WTC11 (cell line): ENCODE data around the gene NUP93. TPM values are rescaled to one million over a fixed set of nuclear protein-coding genes. Genes with fewer than 3 reads are reported as not detected.
A peak's percentile ranks its signal among the peaks of the same experiment; 100 is the strongest.

Source experiments
- ATAC-seq: fragments of 200-7000 bp; cut with Tn5 transposase; 2 replicates; pipeline ENCODE4 v1.10.0; 2021; ENCODE audit warnings: mild to moderate bottlenecking, moderate library complexity
- CTCF ChIA-PET: fragments of 300-600 bp; sonication (Branson Sonifier 250); formaldehyde crosslinking; loops from one replicate; lab custom pipeline; 2021; ENCODE audit warnings: antibody characterized with exemption; lab: Charles Lee
- POLR2A ChIA-PET: fragments of 350-600 bp; sonication (Branson Sonifier 250); formaldehyde crosslinking; loops from one replicate; lab custom pipeline; 2021; ENCODE audit warnings: antibody characterized with exemption; lab: Charles Lee
- DNase-seq: peaks from one replicate; pipeline ENCODE4 v3.0.0; 2021; ENCODE audit warnings: low spot score
- H3K27ac Mint-ChIP-seq: 2 replicates; pipeline ENCODE4 v1.8.0; 2021; ENCODE audit warnings: mixed read lengths
- H3K27me3 Mint-ChIP-seq: 2 replicates; pipeline ENCODE4 v1.8.0; 2021; ENCODE audit warnings: low read depth, mild to moderate bottlenecking, moderate library complexity, mixed read lengths
- H3K36me3 Mint-ChIP-seq: 2 replicates; pipeline ENCODE4 v1.8.0; 2021; ENCODE audit warnings: mixed read lengths
- H3K4me1 Mint-ChIP-seq: 2 replicates; pipeline ENCODE4 v1.8.0; 2022; ENCODE audit warnings: mixed read lengths
- H3K4me3 Mint-ChIP-seq: 2 replicates; pipeline ENCODE4 v1.8.0; 2021; ENCODE audit warnings: mild to moderate bottlenecking, moderate library complexity, mixed read lengths
- H3K9me3 Mint-ChIP-seq: 2 replicates; pipeline ENCODE4 v1.8.0; 2021; ENCODE audit warnings: mixed read lengths
- EMX1 ChIP-seq: fragments of 250-450 bp; sonication (Bioruptor Pico); IDR thresholded peaks from 2 replicates; pipeline ENCODE4 v1.8.0; 2021; ENCODE audit warnings: mild to moderate bottlenecking
- SMAD3 ChIP-seq: sonication (generic); formaldehyde crosslinking; IDR thresholded peaks from 2 replicates; pipeline ENCODE4 v1.8.0; 2022; ENCODE audit warnings: missing genetic modification reagents, mild to moderate bottlenecking, borderline replicate concordance
- TEAD1 ChIP-seq: sonication (generic); formaldehyde crosslinking; IDR thresholded peaks from 2 replicates; pipeline ENCODE4 v1.8.0; 2022; ENCODE audit warnings: mild to moderate bottlenecking, missing genetic modification reagents
- ZNF263 ChIP-seq: sonication (generic); formaldehyde crosslinking; IDR thresholded peaks from 2 replicates; pipeline ENCODE4 v1.8.1; 2022; ENCODE audit warnings: low read depth, mild to moderate bottlenecking, moderate library complexity, missing genetic modification reagents
- total RNA-seq: library from RNA; stranded (reverse); gene quantifications from 3 replicates; pipeline ENCODE4 v1.2.3, GENCODE V29; 2021
- TF ChIP-seq, protein P1 (sequence below): sonication (generic); formaldehyde crosslinking; IDR thresholded peaks from 2 replicates; pipeline ENCODE4 v1.8.1; 2023; ENCODE audit warnings: mild to moderate bottlenecking, missing genetic modification reagents, borderline replicate concordance
- TF ChIP-seq, protein P2 (sequence below): sonication (generic); formaldehyde crosslinking; IDR thresholded peaks from 2 replicates; pipeline ENCODE4 v1.8.1; 2022; ENCODE audit warnings: low read depth, missing genetic modification reagents, borderline replicate concordance
- TF ChIP-seq, protein P3 (sequence below): sonication (generic); formaldehyde crosslinking; IDR thresholded peaks from 2 replicates; pipeline ENCODE4 v1.8.0; 2022; ENCODE audit warnings: mild to moderate bottlenecking, missing genetic modification reagents
- TF ChIP-seq, protein P4 (sequence below): sonication (generic); formaldehyde crosslinking; IDR thresholded peaks from 2 replicates; pipeline ENCODE4 v1.8.1; 2023; ENCODE audit warnings: mild to moderate bottlenecking, missing genetic modification reagents
- TF ChIP-seq, protein P5 (sequence below): fragments of 250-450 bp; sonication (Bioruptor Pico); IDR thresholded peaks from 2 replicates; pipeline ENCODE4 v2.1.2; 2022; ENCODE audit warnings: mild to moderate bottlenecking, moderate library complexity
- TF ChIP-seq, protein P6 (sequence below): sonication (generic); formaldehyde crosslinking; IDR thresholded peaks from 2 replicates; pipeline ENCODE4 v1.8.0; 2023; ENCODE audit warnings: missing genetic modification reagents, mild to moderate bottlenecking, borderline replicate concordance

Gene NUP93
- total RNA-seq, 1 experiment from 2014 or later: 185 TPM

DNA sequence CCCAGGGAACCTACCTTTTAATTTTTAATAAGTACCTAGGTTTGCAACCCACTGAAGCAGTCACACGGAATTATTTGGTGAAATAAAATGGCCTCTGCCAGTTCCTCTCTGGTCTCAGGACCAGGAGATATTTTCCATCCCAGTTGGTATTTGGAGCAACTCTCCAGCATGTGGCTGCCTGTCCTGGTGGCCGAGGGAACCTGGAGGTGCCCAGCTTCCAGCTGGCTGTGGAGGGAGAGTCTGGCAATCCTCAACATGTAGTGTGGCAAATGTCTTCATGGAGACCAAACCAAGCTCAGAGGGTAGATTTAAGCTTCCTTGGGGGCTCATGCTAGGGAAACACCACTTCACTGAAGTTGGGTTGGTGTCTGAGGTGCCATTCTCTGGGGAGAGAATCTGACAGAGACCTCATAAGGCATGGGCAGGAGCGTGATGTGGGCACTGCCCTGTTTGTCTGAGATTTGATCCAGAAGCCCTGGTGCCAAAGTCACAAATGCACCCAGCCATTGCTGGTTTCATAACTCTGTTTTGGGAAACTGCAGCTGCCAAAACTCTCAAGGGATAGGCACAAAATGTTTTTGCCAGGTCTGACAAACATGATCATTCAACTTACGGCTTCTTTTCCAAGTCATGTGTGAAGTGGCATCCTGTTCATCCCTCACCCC lies 44.9 kb upstream of the NUP93 start:
- Mint-ChIP-seq H3K36me3 (peaks cover 30% of the 10 kb centered on the region), H3K9me3 (peaks cover 11% of the 10 kb centered on the region), H3K27ac (0 out of 2 replicates have a peak overlapping the region, but pooled peaks have one; percentile 9), H3K4me3 (no peak overlapping the region), H3K27me3 (peaks cover 17% of the 10 kb centered on the region), H3K4me1 (peaks cover 31% of the 10 kb centered on the region)
- TF ChIP-seq EMX1 (0 out of 2 replicates have a peak, but pooled peaks have one; percentile 23), SMAD3 (no peak)
- ATAC-seq (no peak), DNase-seq (no peak)
- ChIA-PET CTCF (interaction anchor here (1.0 to 1.5 kb wide), 2 partner anchors 11 to 17 kb away, joined by 3 to 4 read pairs; no protein-coding TSS in a partner anchor), POLR2A (interaction anchor here (1.3 to 4.4 kb wide), 4 partner anchors 9 to 59 kb away, joined by 3 to 44 read pairs (median 10); partner anchors contain the start of genes MT1E, MT1G and MT1H)

DNA sequence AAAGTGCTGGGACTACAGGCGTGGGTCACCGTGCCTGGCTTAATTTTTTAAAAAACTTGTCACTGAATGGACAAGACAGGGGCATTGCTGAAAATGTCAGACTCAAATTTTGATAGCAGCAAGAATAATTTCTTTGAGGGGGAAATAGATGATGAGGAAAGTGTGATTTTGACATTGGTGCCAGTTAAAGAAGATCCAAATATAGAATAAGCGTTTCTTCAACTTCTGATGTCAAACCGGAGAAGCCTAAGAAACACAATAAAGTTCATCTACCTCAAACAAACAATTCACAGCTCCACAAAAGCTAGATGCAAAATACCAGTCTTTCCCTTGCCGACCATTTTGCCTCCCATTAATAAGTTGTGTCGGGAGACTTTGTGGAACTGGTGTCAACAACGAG lies 43.2 kb upstream of the NUP93 start:
- H3K36me3 Mint-ChIP-seq: peaks cover 30% of the 10 kb centered on the region
- ChIA-PET CTCF (no interaction called here), POLR2A (interaction anchor here (0.7 to 1.8 kb wide), 3 partner anchors 11 to 246 kb away, joined by 4 to 5 read pairs (median 4); partner anchors contain the start of gene MT1E)
- no peak for ATAC-seq
- TF ChIP-seq, protein P1, sequence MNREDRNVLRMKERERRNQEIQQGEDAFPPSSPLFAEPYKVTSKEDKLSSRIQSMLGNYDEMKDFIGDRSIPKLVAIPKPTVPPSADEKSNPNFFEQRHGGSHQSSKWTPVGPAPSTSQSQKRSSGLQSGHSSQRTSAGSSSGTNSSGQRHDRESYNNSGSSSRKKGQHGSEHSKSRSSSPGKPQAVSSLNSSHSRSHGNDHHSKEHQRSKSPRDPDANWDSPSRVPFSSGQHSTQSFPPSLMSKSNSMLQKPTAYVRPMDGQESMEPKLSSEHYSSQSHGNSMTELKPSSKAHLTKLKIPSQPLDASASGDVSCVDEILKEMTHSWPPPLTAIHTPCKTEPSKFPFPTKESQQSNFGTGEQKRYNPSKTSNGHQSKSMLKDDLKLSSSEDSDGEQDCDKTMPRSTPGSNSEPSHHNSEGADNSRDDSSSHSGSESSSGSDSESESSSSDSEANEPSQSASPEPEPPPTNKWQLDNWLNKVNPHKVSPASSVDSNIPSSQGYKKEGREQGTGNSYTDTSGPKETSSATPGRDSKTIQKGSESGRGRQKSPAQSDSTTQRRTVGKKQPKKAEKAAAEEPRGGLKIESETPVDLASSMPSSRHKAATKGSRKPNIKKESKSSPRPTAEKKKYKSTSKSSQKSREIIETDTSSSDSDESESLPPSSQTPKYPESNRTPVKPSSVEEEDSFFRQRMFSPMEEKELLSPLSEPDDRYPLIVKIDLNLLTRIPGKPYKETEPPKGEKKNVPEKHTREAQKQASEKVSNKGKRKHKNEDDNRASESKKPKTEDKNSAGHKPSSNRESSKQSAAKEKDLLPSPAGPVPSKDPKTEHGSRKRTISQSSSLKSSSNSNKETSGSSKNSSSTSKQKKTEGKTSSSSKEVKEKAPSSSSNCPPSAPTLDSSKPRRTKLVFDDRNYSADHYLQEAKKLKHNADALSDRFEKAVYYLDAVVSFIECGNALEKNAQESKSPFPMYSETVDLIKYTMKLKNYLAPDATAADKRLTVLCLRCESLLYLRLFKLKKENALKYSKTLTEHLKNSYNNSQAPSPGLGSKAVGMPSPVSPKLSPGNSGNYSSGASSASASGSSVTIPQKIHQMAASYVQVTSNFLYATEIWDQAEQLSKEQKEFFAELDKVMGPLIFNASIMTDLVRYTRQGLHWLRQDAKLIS (CRISPR knock-in tag): no peak
- H3K27me3 Mint-ChIP-seq: peaks cover 5% of the 10 kb centered on the region
- H3K4me3 Mint-ChIP-seq: no peak overlapping the region
- H3K9me3 Mint-ChIP-seq: peaks cover 16% of the 10 kb centered on the region
- no peak overlapping the region for H3K27ac Mint-ChIP-seq
- H3K4me1 Mint-ChIP-seq: peaks cover 21% of the 10 kb centered on the region
- DNase-seq: no peak

DNA sequence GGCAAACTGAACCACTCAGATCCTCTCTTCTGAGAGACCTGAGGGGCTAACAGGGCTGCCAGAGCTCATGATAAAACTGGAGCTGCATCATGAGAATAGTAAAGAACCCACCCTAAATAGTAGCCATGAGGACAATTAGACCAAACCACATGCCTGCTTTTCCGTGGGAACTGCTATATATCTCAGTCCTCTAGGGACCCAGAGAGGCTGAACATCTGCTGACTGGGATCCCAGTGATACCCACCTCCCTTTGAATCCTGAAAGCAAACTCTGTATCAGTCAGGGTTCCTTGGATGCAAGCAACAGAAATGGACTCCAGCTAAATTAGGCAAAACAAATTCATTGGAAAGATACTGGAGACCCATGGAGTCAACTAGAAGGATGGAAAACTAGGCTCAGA lies 41.2 kb upstream of the NUP93 start:
- TF ChIP-seq, protein P2, sequence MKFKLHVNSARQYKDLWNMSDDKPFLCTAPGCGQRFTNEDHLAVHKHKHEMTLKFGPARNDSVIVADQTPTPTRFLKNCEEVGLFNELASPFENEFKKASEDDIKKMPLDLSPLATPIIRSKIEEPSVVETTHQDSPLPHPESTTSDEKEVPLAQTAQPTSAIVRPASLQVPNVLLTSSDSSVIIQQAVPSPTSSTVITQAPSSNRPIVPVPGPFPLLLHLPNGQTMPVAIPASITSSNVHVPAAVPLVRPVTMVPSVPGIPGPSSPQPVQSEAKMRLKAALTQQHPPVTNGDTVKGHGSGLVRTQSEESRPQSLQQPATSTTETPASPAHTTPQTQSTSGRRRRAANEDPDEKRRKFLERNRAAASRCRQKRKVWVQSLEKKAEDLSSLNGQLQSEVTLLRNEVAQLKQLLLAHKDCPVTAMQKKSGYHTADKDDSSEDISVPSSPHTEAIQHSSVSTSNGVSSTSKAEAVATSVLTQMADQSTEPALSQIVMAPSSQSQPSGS (CRISPR knock-in tag): no peak
- no peak for TF ChIP-seq TEAD1 (CRISPR knock-in tag)
- TF ChIP-seq, protein P3, sequence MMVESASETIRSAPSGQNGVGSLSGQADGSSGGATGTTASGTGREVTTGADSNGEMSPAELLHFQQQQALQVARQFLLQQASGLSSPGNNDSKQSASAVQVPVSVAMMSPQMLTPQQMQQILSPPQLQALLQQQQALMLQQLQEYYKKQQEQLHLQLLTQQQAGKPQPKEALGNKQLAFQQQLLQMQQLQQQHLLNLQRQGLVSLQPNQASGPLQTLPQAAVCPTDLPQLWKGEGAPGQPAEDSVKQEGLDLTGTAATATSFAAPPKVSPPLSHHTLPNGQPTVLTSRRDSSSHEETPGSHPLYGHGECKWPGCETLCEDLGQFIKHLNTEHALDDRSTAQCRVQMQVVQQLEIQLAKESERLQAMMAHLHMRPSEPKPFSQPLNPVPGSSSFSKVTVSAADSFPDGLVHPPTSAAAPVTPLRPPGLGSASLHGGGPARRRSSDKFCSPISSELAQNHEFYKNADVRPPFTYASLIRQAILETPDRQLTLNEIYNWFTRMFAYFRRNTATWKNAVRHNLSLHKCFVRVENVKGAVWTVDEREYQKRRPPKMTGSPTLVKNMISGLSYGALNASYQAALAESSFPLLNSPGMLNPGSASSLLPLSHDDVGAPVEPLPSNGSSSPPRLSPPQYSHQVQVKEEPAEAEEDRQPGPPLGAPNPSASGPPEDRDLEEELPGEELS (CRISPR knock-in tag): no peak
- ChIA-PET POLR2A (no interaction called here), CTCF (interaction anchor here (0.9 to 2.3 kb wide), 2 partner anchors 13 to 15 kb away, joined by 3 to 8 read pairs; no protein-coding TSS in a partner anchor)
- Mint-ChIP-seq H3K9me3 (peaks cover 16% of the 10 kb centered on the region), H3K36me3 (peaks cover 23% of the 10 kb centered on the region), H3K27ac (no peak overlapping the region), H3K4me1 (peaks cover 15% of the 10 kb centered on the region), H3K4me3 (no peak overlapping the region), H3K27me3 (peaks cover 2% of the 10 kb centered on the region; the same call in 1 of the 2 replicates)
- peak; percentile 33; the same call in 1 of the 2 replicates for ATAC-seq
- DNase-seq: no peak

DNA sequence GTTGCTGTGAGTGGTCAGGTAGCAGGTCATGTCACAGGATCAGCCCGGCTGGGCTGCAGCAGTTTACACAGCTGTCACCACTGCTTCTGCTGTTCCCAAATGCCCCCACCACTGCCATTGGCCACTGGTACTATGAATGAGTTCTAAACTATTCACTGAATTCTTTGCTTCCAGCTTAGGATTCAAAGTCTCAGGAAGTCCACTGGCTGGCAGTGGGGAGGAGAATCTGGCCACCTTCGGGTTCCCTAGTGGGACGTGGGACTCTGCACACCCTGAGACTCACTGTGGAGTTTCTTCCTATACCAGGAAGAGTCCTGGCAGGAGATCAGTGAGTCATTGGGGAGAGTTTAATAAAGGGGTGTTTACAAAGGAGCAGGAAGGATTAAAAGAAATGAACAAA lies 40.8 kb upstream of the NUP93 start:
- ChIA-PET CTCF (interaction anchor here (0.9 to 2.3 kb wide), 2 partner anchors 13 to 16 kb away, joined by 3 to 8 read pairs; no protein-coding TSS in a partner anchor), POLR2A (no interaction called here)
- ATAC-seq (no peak), DNase-seq (no peak)
- H3K27ac Mint-ChIP-seq: no peak overlapping the region
- H3K27me3 Mint-ChIP-seq: peaks cover 2% of the 10 kb centered on the region; the same call in 1 of the 2 replicates
- peaks cover 19% of the 10 kb centered on the region for H3K36me3 Mint-ChIP-seq
- H3K4me1 Mint-ChIP-seq: peaks cover 11% of the 10 kb centered on the region
- peaks cover 16% of the 10 kb centered on the region for H3K9me3 Mint-ChIP-seq
- no peak overlapping the region for H3K4me3 Mint-ChIP-seq
- TF ChIP-seq, protein P4, sequence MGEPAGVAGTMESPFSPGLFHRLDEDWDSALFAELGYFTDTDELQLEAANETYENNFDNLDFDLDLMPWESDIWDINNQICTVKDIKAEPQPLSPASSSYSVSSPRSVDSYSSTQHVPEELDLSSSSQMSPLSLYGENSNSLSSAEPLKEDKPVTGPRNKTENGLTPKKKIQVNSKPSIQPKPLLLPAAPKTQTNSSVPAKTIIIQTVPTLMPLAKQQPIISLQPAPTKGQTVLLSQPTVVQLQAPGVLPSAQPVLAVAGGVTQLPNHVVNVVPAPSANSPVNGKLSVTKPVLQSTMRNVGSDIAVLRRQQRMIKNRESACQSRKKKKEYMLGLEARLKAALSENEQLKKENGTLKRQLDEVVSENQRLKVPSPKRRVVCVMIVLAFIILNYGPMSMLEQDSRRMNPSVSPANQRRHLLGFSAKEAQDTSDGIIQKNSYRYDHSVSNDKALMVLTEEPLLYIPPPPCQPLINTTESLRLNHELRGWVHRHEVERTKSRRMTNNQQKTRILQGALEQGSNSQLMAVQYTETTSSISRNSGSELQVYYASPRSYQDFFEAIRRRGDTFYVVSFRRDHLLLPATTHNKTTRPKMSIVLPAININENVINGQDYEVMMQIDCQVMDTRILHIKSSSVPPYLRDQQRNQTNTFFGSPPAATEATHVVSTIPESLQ (CRISPR knock-in tag): no peak
- TF ChIP-seq, protein P5, sequence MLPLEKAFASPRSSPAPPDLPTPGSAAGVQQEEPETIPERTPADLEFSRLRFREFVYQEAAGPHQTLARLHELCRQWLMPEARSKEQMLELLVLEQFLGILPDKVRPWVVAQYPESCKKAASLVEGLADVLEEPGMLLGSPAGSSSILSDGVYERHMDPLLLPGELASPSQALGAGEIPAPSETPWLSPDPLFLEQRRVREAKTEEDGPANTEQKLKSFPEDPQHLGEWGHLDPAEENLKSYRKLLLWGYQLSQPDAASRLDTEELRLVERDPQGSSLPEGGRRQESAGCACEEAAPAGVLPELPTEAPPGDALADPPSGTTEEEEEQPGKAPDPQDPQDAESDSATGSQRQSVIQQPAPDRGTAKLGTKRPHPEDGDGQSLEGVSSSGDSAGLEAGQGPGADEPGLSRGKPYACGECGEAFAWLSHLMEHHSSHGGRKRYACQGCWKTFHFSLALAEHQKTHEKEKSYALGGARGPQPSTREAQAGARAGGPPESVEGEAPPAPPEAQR (CRISPR knock-in tag): no peak
- TF ChIP-seq ZNF263 (CRISPR knock-in tag): no peak
- TF ChIP-seq, protein P6, sequence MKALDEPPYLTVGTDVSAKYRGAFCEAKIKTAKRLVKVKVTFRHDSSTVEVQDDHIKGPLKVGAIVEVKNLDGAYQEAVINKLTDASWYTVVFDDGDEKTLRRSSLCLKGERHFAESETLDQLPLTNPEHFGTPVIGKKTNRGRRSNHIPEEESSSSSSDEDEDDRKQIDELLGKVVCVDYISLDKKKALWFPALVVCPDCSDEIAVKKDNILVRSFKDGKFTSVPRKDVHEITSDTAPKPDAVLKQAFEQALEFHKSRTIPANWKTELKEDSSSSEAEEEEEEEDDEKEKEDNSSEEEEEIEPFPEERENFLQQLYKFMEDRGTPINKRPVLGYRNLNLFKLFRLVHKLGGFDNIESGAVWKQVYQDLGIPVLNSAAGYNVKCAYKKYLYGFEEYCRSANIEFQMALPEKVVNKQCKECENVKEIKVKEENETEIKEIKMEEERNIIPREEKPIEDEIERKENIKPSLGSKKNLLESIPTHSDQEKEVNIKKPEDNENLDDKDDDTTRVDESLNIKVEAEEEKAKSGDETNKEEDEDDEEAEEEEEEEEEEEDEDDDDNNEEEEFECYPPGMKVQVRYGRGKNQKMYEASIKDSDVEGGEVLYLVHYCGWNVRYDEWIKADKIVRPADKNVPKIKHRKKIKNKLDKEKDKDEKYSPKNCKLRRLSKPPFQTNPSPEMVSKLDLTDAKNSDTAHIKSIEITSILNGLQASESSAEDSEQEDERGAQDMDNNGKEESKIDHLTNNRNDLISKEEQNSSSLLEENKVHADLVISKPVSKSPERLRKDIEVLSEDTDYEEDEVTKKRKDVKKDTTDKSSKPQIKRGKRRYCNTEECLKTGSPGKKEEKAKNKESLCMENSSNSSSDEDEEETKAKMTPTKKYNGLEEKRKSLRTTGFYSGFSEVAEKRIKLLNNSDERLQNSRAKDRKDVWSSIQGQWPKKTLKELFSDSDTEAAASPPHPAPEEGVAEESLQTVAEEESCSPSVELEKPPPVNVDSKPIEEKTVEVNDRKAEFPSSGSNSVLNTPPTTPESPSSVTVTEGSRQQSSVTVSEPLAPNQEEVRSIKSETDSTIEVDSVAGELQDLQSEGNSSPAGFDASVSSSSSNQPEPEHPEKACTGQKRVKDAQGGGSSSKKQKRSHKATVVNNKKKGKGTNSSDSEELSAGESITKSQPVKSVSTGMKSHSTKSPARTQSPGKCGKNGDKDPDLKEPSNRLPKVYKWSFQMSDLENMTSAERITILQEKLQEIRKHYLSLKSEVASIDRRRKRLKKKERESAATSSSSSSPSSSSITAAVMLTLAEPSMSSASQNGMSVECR (CRISPR knock-in tag): no peak
